H1 (cell line): ENCODE data around the gene ATXN1L. TPM values are rescaled to one million over a fixed set of nuclear protein-coding genes. Genes with fewer than 3 reads are reported as not detected.

Experiments
- BRCA1 ChIP-seq: IDR thresholded peaks from 2 replicates; pipeline ENCODE4 v1.6.1; 2012; ENCODE audit warnings: low read depth, low read length, improper control_type of control experiment
- CBX5 ChIP-seq: fragments of 300-800, 300-1000 bp; sonication (generic); IDR thresholded peaks from 2 replicates; pipeline ENCODE4 v1.7.1; 2016; ENCODE audit warnings: antibody characterized with exemption, low read length, low read depth
- CBX8 ChIP-seq: fragments of 300-800, 300-1000 bp; sonication (generic); IDR thresholded peaks from 2 replicates; pipeline ENCODE4 v1.7.1; 2016; ENCODE audit warnings: low read depth, low read length, borderline replicate concordance
- CEBPB ChIP-seq: IDR thresholded peaks from 2 replicates; pipeline ENCODE4 v1.6.1; 2012; ENCODE audit warnings: low read depth, low read length
- HDAC6 ChIP-seq: IDR thresholded peaks from one replicate; pipeline ENCODE4 v1.7.1; 2012; ENCODE audit warnings: low read depth, mild to moderate bottlenecking, inconsistent platforms, low read length, moderate library complexity
- KDM4A ChIP-seq: IDR thresholded peaks from one replicate; pipeline ENCODE4 v1.7.1; 2012; ENCODE audit warnings: low read depth, mild to moderate bottlenecking, moderate library complexity, low read length, inconsistent platforms; ENCODE audit not compliant: severe bottlenecking
- POLR2A ChIP-seq, 2 experiments: IDR thresholded peaks; 1 replicate in 1 of 2; 2 replicates in 1 of 2; pipeline ENCODE4 v1.6.1; 2011; ENCODE audit warnings: low read depth in 2 of 2, low read length in 2 of 2, mild to moderate bottlenecking in 2 of 2; ENCODE audit errors: control extremely low read depth in 1 of 2
- SAP30 ChIP-seq: fragments of 300-600 bp; sonication (generic); IDR thresholded peaks from 2 replicates; pipeline ENCODE4 v1.7.1; 2012; ENCODE audit warnings: low read length, moderate library complexity, mild to moderate bottlenecking, inconsistent platforms; ENCODE audit not compliant: insufficient read depth, insufficient replicate concordance
- SP1 ChIP-seq: IDR thresholded peaks from 2 replicates; pipeline ENCODE4 v1.6.1; 2011; ENCODE audit warnings: low read depth, low read length
- SP2 ChIP-seq: IDR thresholded peaks from 2 replicates; pipeline ENCODE4 v1.6.1; 2012; ENCODE audit warnings: mild to moderate bottlenecking, low read length, inconsistent platforms
- SP4 ChIP-seq: IDR thresholded peaks from 2 replicates; pipeline ENCODE4 v1.6.1; 2012; ENCODE audit warnings: low read length, inconsistent platforms
- TAF1 ChIP-seq: IDR thresholded peaks from 2 replicates; pipeline ENCODE4 v1.6.1; 2011; ENCODE audit warnings: mild to moderate bottlenecking, low read depth, low read length
- polyA plus RNA-seq, 7 experiments: library from polyadenylated mRNA; depleted of rRNA in 3 of 7; stranded (reverse) in 5 of 7; unstranded in 2 of 7; fragments of >200 nt in 5 of 7; fragments of 200-250 nt in 2 of 7; gene quantifications; 1 replicate in 5 of 7; 2 replicates in 1 of 7; 4 replicates in 1 of 7; pipeline versions ENCODE4 v1.2.1 to v1.2.3, GENCODE V29; 2011 to 2013; ENCODE audit warnings: missing spikeins in 2 of 7, mixed read lengths in 2 of 7
- total RNA-seq: library from RNA; stranded (reverse); fragmentation: NEBNext Ultra II Directional; extraction: Animal tissue kit (Norgen Biotek cat#: 25700); gene quantifications from 2 replicates; pipeline ENCODE4 v1.2.1, GENCODE V29; 2021

Gene ATXN1L
- total and polyA plus RNA-seq, 2 of the 8 experiments (the other 6 are each of a cell fraction or from before 2014, with no cell fraction given), result 12.1 to 23.8 TPM

- TF ChIP-seq POLR2A (IDR thresholded peaks at IDR 0.05; ENCODE audit: control extremely low read depth in 1 of 2, low read depth in 2 of 2, low read length in 2 of 2), result peak; percentile 76 to 89
- TF ChIP-seq CBX8, result no peak
- TF ChIP-seq SP1, result peak; percentile 74
- TF ChIP-seq CBX5, result no peak
- TF ChIP-seq HDAC6, result no peak
- TF ChIP-seq TAF1, result peak; percentile 95
- TF ChIP-seq SAP30, result peak; percentile 15
- TF ChIP-seq KDM4A, result peak; percentile 49
- TF ChIP-seq CEBPB, result no peak
- no peak for TF ChIP-seq SP2
- TF ChIP-seq BRCA1, result no peak
- TF ChIP-seq SP4, result peak; percentile 72; the same call in 1 of the 2 replicates
These were observed 49.3 kb downstream of the ATXN1L start, which contains the start of gene IST1 (continued) for GRCh38 chr16:71894921-71895678.
